Heart left ventricle (tissue), 16 donors: ENCODE data around the gene PCNP. TPM values are rescaled to one million over a fixed set of nuclear protein-coding genes. Genes with fewer than 3 reads are reported as not detected.
"Not testable (repeated sequence)": the region's sequence is repeated elsewhere in the genome, so short reads cannot be mapped to it uniquely, and the experiment has no call there.

Experiments used
- ATAC-seq, 4 donors: fragments of 200-7000 bp; cut with Tn5 transposase; one replicate each; pipeline ENCODE4 v1.9.1; 2020 to 2022; ENCODE audit warnings: moderate library complexity in 4 of 4, mild to moderate bottlenecking in 3 of 4, moderate number of reproducible peaks in 1 of 4
- DNase-seq, 5 donors: peaks; one replicate each; pipeline ENCODE4 v3.0.0-alpha.2; 2020
- H3K27ac ChIP-seq, 12 donors: fragments of 200-600 bp; sonication (generic) in 4 of 12; one replicate each; pipeline versions ENCODE4 v1.5.0 to v1.8.0; 2016 to 2022; ENCODE audit warnings: mild to moderate bottlenecking in 2 of 12
- H3K27me3 ChIP-seq, 9 donors: fragments of 200-600 bp; sonication (generic) in 2 of 9; one replicate each; pipeline versions ENCODE4 v1.5.1 to v1.8.0; 2016 to 2022; ENCODE audit warnings: mild to moderate bottlenecking in 3 of 9
- H3K36me3 ChIP-seq, 9 donors: fragments of 200-600 bp; sonication (generic) in 2 of 9; one replicate each; pipeline versions ENCODE4 v1.5.0 to v1.8.0; 2018 to 2022; ENCODE audit warnings: mild to moderate bottlenecking in 2 of 9
- H3K4me1 ChIP-seq, 12 donors: fragments of 200-600 bp; sonication (generic) in 4 of 12; one replicate each; pipeline versions ENCODE4 v1.5.0 to v1.8.0; 2016 to 2022; ENCODE audit warnings: mild to moderate bottlenecking in 3 of 12
- H3K4me3 ChIP-seq, 12 donors: fragments of 200-600 bp; sonication (generic) in 4 of 12; one replicate each; pipeline versions ENCODE4 v1.5.0 to v1.8.0; 2017 to 2022; ENCODE audit warnings: mild to moderate bottlenecking in 9 of 12, moderate library complexity in 4 of 12
- H3K9me3 ChIP-seq, 12 donors: fragments of 200-600 bp; sonication (generic) in 4 of 12; one replicate each; pipeline versions ENCODE4 v1.5.0 to v1.8.0; 2016 to 2022; ENCODE audit warnings: mild to moderate bottlenecking in 1 of 12
- CTCF ChIP-seq, 12 donors: fragments of 200-600 bp; sonication (generic) in 4 of 12; IDR thresholded peaks; one replicate each; pipeline versions ENCODE4 v1.5.0 to v1.8.0; 2018 to 2022; ENCODE audit warnings: antibody characterized with exemption in 12 of 12, mild to moderate bottlenecking in 5 of 12
- POLR2A ChIP-seq, 2 donors: fragments of 450-650 bp; IDR thresholded peaks; one replicate each; pipeline ENCODE4 v1.6.1; 2017; ENCODE audit warnings: antibody characterized with exemption in 2 of 2, mild to moderate bottlenecking in 2 of 2, moderate library complexity in 2 of 2
- WGBS, 4 donors: extraction: QIAGEN DNeasy Blood & Tissue Kit in 2 of 4; methylation state at CpG; one replicate each; pipeline versions ENCODE4 v1.1.5 to v1.1.7; 2013 to 2018; 5-methylcytosine and 5-hydroxymethylcytosine counted together
- intact Hi-C, 10 donors: fragments of 100-400 bp; cut with DNase I; formaldehyde crosslinking; loops; one replicate each; pipeline versions ENCODE4 v1.11.1 to v1.14.2; 2022
- polyA plus RNA-seq, 2 donors: library from polyadenylated mRNA; stranded (reverse); fragments of 200-250 nt; gene quantifications; one replicate each; pipeline ENCODE4 v1.2.3, GENCODE V29; 2013
- total RNA-seq, 9 donors: library from RNA; depleted of rRNA in 2 of 9; stranded (reverse); fragments of >200 nt in 2 of 9; fragmentation: NEBNext Ultra II Directional in 3 of 9; extraction: Animal tissue kit (Norgen Biotek cat#: 25700) in 3 of 9; gene quantifications; one replicate each; pipeline versions ENCODE4 v1.1.0 to v1.2.4, GENCODE V29; 2016 to 2023
- donor health status: ischemic (EF 13 %, LVEDD 7.1; RV severe dilation, severe dysfunction).
- donor health status: healthy with polysubstance abuse.
- donor health status: DM: no; HTN: yes; CAD: no.
- donor health status: DM: no; HTN: no; CAD: no.
- donor health status: ischemic (EF 25% LVEDD 6.9; RV normal size, moderate dysfunction).
- donor health status: ischemic (EF 25% LVEDD 5.7; RV mildly dilated, moderate dysfunction).
- donor health status: healthy.
- donor health status: DM: yes; HTN: yes; CAD: no.
- donor health status: ischemic (EF 35%, LVEDD 5.7; RV mildly dilated, moderate dysfunction).
- donor health status: nonischemic (EF 11% LVEDD 7.7; RV severe dilation, severe dysfunction).
- donor health status: DM: yes; HTN: yes; CAD: no.
- donor health status: PGD.
- donor health status: ischemic (EF 29% LVEDD 5.4; RV normal size, mild dysfunction).
- donor health status: nonischemic (EF 23%, LVEDD 6.1; RV moderate dilation, normal function).

Gene PCNP
- total and polyA plus RNA-seq, 11 donors, result 49.7 to 141 (median 118) TPM

- ATAC-seq, result no peak
- Histone ChIP-seq H3K27ac (no peak overlapping the region), H3K9me3 (no peaks in the 10 kb centered on the region), H3K27me3 (no peaks in the 10 kb centered on the region), H3K4me3 (no peak overlapping the region), H3K36me3 (peaks cover 2 to 94% (median 73%) of the 10 kb centered on the region in 9 donors), H3K4me1 (peaks cover 0 to 10% (median 4%) of the 10 kb centered on the region in 12 donors)
- intact Hi-C loops, result loop anchor here in 1 of 10 donors (10.0 kb wide), 1 partner anchor 46 kb away; no protein-coding TSS in a partner anchor
- no peak for TF ChIP-seq CTCF (IDR thresholded peaks at IDR 0.05)
- no peak for DNase-seq
- WGBS, 4 donors, result 11 to 28% (median 11%) methylated on average over 1 of the region's 1 CpG
Observed at GRCh38 chr3:101588616-101589015, 14.6 kb downstream of the PCNP start.

GRCh38 chr3:101591071-101591470 is 17.1 kb downstream of the PCNP start:
- Histone ChIP-seq H3K4me3 (no peak overlapping the region), H3K4me1 (peaks cover 0 to 4% (median 0%) of the 10 kb centered on the region in 12 donors), H3K27me3 (no peaks in the 10 kb centered on the region), H3K27ac (no peak overlapping the region), H3K9me3 (no peaks in the 10 kb centered on the region), H3K36me3 (peaks cover 2 to 97% (median 87%) of the 10 kb centered on the region in 9 donors)
- intact Hi-C loops, result no loop called here
- TF ChIP-seq POLR2A (IDR thresholded peaks at IDR 0.05) (no peak), CTCF (IDR thresholded peaks at IDR 0.05) (no peak)
- DNase-seq (no peak), ATAC-seq (no peak)
- 72 to 81% (median 78%) methylated on average over 3 of the region's 3 CpGs for WGBS, 4 donors

- 89 to 91% (median 90%) methylated on average over 3 of the region's 3 CpGs for WGBS, 4 donors
- intact Hi-C loops, result no loop called here
- Histone ChIP-seq H3K4me3 (no peak overlapping the region), H3K9me3 (no peaks in the 10 kb centered on the region), H3K27me3 (no peaks in the 10 kb centered on the region), H3K27ac (no peak overlapping the region), H3K36me3 (peaks cover 0 to 18% (median 0%) of the 10 kb centered on the region in 9 donors), H3K4me1 (no peaks in the 10 kb centered on the region)
- TF ChIP-seq POLR2A (IDR thresholded peaks at IDR 0.05), result no peak
- TF ChIP-seq CTCF (IDR thresholded peaks at IDR 0.05), result no peak
- DNase-seq, result no peak
- no peak for ATAC-seq
Observed at GRCh38 chr3:101602731-101603130, 28.8 kb downstream of the PCNP start.

GRCh38 chr3:101603184-101603583 is 29.2 kb downstream of the PCNP start:
- Histone ChIP-seq H3K36me3 (peaks cover 0 to 13% (median 0%) of the 10 kb centered on the region in 9 donors), H3K9me3 (no peaks in the 10 kb centered on the region), H3K27ac (no peak overlapping the region), H3K4me1 (no peaks in the 10 kb centered on the region), H3K4me3 (no peak overlapping the region), H3K27me3 (no peaks in the 10 kb centered on the region)
- no peak for DNase-seq
- no peak for ATAC-seq
- 94 to 100% (median 97%) methylated on average over 1 of the region's 1 CpG for WGBS, 4 donors
- intact Hi-C loops, result no loop called here
- no peak for TF ChIP-seq CTCF (IDR thresholded peaks at IDR 0.05)
- no peak for TF ChIP-seq POLR2A (IDR thresholded peaks at IDR 0.05)

- H3K36me3 ChIP-seq, H3K4me3 ChIP-seq, intact Hi-C loops, DNase-seq, ATAC-seq, H3K4me1 ChIP-seq, H3K27me3 ChIP-seq, H3K9me3 ChIP-seq, H3K27ac ChIP-seq: not testable (repeated sequence)
- 74 to 85% (median 81%) methylated on average over 10 of the region's 10 CpGs for WGBS, 4 donors
Observed at GRCh38 chr3:101605398-101605797, 31.4 kb downstream of the PCNP start.
